ENCODE measurements around the gene SGMS1.
"Not testable (repeated sequence)": the region's sequence is repeated elsewhere in the genome, so short reads cannot be mapped to it uniquely, and the experiment has no call there.

GRCh38 chr10:50356481-50356832, 267.3 kb downstream of the SGMS1 start:
- not testable (repeated sequence) for TF ChIP-seq POLR2A, CTCF, POLR2AphosphoS5 (IDR thresholded peaks at IDR 0.05)

Data from prostate gland (tissue), 2 donors.